Central memory CD8-positive, alpha-beta T cell (primary cell): ENCODE results near the gene CHL1.

Experiments used
- ATAC-seq: fragments of 150-1000 bp; cut with Tn5 transposase; replicated peaks from 2 replicates; pipeline ENCODE4 v1.10.0; 2022; ENCODE audit warnings: mild to moderate bottlenecking, moderate FRiP score, moderate number of reproducible peaks; ENCODE audit not compliant: poor library complexity, severe bottlenecking; ENCODE audit errors: extremely low read depth
- DNase-seq, 2 donors: peaks; one replicate each; pipeline ENCODE4 v3.0.0; 2021; ENCODE audit warnings: low spot score in 2 of 2
- H3K27ac Mint-ChIP-seq: one replicate; pipeline ENCODE4 v1.8.0; 2022; ENCODE audit warnings: low read depth, mild to moderate bottlenecking, moderate library complexity, mixed read lengths
- H3K27me3 Mint-ChIP-seq: one replicate; pipeline ENCODE4 v1.8.0; 2022; ENCODE audit warnings: mixed read lengths
- H3K36me3 Mint-ChIP-seq: one replicate; pipeline ENCODE4 v1.8.0; 2022; ENCODE audit warnings: mild to moderate bottlenecking, moderate library complexity, mixed read lengths; ENCODE audit not compliant: insufficient read depth
- H3K4me1 Mint-ChIP-seq: one replicate; pipeline ENCODE4 v1.8.0; 2022; ENCODE audit warnings: mixed read lengths
- H3K4me3 Mint-ChIP-seq: one replicate; pipeline ENCODE4 v1.8.0; 2022; ENCODE audit warnings: mild to moderate bottlenecking, moderate library complexity, mixed read lengths
- H3K9me3 Mint-ChIP-seq: one replicate; pipeline ENCODE4 v1.8.0; 2022; ENCODE audit warnings: mixed read lengths

The CHL1 gene

DNA sequence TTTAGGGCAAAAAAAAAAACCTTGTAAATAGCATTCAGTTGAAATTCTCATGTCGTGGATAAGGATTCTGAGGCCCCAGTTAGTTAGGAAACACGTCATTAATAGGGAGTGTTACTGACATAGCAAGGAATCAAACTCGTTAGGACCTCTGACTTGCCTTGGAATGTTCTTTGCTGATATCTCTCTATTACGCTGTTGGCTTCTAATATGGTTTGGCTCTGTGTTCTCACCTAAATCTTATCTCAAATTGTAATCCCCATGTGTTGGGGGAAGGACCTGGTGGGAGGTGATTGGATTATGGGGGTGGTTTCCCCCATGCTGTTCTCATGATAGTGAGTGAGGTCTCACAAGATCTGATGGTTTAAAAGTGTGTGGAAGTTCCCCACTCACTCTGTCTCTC lies 40.3 kb downstream of the CHL1 start:
- Mint-ChIP-seq H3K27me3 (no peaks in the 10 kb centered on the region), H3K36me3 (peaks cover 1% of the 10 kb centered on the region), H3K9me3 (peaks cover 6% of the 10 kb centered on the region), H3K27ac (no peak overlapping the region), H3K4me1 (no peaks in the 10 kb centered on the region), H3K4me3 (no peak overlapping the region)
- ATAC-seq (no peak), DNase-seq (no peak)

DNA sequence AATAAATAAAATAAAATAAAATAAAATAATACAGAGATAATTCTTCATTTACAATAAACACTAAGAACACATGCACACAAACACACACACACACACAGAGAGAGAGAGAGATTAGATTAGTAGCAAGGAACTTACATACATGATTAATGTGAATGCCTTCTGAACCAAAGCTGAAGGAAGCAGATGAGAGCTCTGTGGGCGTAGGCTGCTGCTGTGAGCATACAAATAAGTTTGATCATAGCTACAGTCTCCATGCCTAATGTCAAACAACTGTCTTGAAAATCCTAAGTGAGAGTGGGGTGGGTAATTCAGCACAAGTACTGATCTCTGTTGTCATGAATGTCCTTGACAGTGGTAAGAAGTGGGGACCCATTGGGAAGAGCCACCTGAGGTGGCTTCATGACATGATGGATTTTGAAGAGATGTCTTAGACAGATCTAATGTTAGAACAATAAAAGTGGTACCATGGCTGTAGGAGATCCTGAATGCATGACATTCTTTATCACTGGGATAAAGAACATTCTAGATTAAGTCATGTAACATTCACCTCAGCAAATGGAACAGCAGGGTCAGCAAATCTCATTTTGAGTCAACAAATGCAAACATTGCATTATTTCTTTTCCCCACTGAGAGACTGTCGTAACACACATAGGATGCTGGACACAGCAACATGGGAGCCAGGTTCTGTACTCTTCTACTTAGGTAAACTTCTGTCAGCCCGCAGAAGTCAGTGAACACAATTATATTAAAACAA lies 46.2 kb downstream of the CHL1 start:
- Mint-ChIP-seq H3K27ac (no peak overlapping the region), H3K4me3 (no peak overlapping the region), H3K36me3 (no peaks in the 10 kb centered on the region), H3K4me1 (no peaks in the 10 kb centered on the region), H3K27me3 (no peaks in the 10 kb centered on the region), H3K9me3 (peaks cover 21% of the 10 kb centered on the region)
- no peak for DNase-seq
- no peak for ATAC-seq

DNA sequence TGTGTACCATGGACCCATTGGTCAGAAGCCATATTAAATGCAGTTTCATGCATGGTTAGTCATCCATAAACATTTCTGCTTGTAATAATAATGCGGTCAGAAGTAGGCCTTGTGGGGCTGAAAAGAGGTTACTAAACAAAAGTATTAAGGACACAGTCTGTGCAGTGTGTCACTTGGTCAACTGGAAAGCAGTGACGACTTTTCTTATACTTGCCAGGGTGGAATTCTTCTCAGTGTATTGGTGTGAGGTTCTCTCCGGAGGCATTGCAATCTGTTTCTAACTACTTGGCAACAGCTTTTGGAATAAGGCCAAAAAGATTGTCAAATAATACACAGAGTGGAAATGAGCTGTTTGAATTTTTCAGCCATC lies 46.8 kb downstream of the CHL1 start:
- no peaks in the 10 kb centered on the region for H3K27me3 Mint-ChIP-seq
- ATAC-seq (no peak), DNase-seq (no peak)
- H3K27ac Mint-ChIP-seq: no peak overlapping the region
- H3K4me3 Mint-ChIP-seq: no peak overlapping the region
- H3K36me3 Mint-ChIP-seq: no peaks in the 10 kb centered on the region
- no peaks in the 10 kb centered on the region for H3K4me1 Mint-ChIP-seq
- peaks cover 21% of the 10 kb centered on the region for H3K9me3 Mint-ChIP-seq

DNA sequence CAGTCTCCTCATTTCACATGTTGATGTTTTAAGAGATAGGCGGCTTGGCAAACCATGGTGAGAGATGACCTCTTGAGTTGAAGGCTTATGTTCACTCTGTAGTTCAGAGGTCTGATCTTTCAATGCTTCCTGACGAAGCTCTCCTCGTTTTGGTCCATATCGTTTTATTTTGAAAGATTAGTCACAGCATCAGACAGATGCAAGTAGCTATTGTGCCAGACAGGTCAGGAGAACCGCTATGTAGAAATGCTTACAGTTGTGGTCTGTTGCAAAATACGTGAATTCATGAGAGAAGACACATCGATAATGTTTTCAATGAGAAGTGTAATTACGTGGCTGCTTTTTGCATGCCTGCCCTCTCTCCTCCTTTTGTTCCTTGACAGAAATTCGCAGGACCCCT lies 47.5 kb downstream of the CHL1 start:
- DNase-seq: no peak
- peaks cover 21% of the 10 kb centered on the region for H3K9me3 Mint-ChIP-seq

DNA sequence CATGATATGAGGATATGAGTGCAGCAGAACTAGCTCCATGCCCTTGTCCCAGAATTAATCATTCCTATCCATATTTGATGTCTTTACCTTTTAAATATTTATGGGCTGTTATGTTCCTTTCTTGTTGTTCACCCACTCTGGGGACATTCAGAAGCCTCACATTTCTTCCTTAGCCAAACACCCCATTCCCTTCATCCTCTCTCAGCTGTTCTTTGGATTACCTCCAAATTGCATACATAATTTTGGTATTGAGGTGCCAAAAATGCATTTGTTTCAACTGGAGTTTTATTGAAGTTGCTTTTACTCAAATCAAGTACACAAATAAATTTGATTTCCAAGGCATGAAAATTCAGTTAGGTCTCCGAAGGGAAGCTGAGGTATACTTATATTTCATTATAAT lies 51.4 kb downstream of the CHL1 start:
- Mint-ChIP-seq H3K9me3 (peaks cover 14% of the 10 kb centered on the region), H3K4me3 (no peak overlapping the region), H3K4me1 (no peaks in the 10 kb centered on the region), H3K36me3 (no peaks in the 10 kb centered on the region), H3K27ac (no peak overlapping the region), H3K27me3 (no peaks in the 10 kb centered on the region)
- no peak for DNase-seq
- no peak for ATAC-seq

More for the DNA sequence above, 47.5 kb downstream of the CHL1 start:
- H3K27me3 Mint-ChIP-seq: no peaks in the 10 kb centered on the region
- no peak overlapping the region for H3K4me3 Mint-ChIP-seq
- no peak overlapping the region for H3K27ac Mint-ChIP-seq
- no peaks in the 10 kb centered on the region for H3K4me1 Mint-ChIP-seq
- H3K36me3 Mint-ChIP-seq: no peaks in the 10 kb centered on the region
- ATAC-seq: no peak

DNA sequence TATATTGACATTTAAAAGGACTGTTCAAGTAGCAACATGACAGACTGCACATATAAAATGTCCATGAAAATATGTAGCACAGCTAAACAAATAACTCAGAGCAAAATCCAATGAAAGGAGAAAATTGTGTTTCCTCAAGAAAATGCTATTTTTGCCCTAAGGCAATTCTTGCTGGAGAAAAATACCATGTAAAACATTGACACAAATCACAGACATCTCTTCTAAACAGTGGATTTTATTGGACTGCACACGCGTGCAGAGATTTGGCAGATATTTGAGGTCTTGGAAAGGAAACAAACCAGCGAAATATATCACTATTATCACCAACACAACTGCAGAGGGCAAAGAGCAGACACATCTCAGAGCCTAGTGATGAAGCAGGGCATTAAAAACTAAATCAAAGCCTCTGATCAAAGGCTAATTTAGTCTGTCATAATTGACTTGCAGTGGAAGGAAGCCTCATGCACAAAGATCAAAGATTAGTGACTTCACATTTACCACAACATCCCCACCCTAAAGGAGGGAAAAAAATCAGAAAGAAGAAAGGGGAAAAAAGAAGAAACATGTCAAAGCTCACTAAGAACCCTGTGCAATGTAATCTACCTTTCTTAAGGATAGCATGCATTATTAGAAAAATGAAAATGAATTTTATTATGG lies 52.4 kb downstream of the CHL1 start:
- no peak overlapping the region for H3K4me3 Mint-ChIP-seq

DNA sequence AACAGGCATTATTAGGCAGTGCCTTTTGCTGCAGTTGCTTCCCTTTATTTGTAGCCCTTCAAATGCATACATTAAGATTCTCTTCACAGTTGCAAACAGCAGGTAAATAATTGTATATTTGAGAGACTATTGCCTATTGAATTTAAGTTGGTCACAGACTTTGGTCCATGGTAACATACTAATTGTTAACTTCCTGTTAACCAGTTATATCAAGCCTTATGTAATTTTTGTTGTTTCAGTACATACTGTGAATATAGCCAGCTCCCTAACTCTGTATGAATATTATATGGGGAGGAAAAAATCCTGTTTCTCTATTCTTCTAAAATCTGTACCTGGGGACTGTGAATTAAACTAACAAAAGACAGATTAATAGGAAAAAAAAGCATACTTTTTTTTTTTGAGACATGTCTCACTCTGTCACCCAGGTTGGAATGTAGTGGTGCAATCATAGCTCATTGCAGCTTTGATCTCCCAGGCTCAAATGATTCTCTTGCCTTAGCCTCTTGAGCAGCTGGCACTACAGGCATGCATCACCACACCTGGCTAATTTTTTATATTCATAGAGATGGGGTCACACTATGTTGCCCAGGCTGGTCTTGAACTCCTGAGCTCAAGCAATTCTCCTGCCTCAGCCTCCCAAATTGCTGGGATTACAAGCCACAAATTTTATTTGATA lies 53.2 kb downstream of the CHL1 start:
- Mint-ChIP-seq H3K4me3 (no peak overlapping the region), H3K9me3 (peaks cover 5% of the 10 kb centered on the region), H3K27ac (no peak overlapping the region), H3K4me1 (no peaks in the 10 kb centered on the region), H3K27me3 (no peaks in the 10 kb centered on the region), H3K36me3 (no peaks in the 10 kb centered on the region)
- ATAC-seq (no peak), DNase-seq (no peak)

More for the DNA sequence above, 52.4 kb downstream of the CHL1 start:
- Mint-ChIP-seq H3K27me3 (no peaks in the 10 kb centered on the region), H3K4me1 (no peaks in the 10 kb centered on the region), H3K9me3 (peaks cover 13% of the 10 kb centered on the region), H3K27ac (no peak overlapping the region), H3K36me3 (no peaks in the 10 kb centered on the region)
- ATAC-seq (no peak), DNase-seq (no peak)

DNA sequence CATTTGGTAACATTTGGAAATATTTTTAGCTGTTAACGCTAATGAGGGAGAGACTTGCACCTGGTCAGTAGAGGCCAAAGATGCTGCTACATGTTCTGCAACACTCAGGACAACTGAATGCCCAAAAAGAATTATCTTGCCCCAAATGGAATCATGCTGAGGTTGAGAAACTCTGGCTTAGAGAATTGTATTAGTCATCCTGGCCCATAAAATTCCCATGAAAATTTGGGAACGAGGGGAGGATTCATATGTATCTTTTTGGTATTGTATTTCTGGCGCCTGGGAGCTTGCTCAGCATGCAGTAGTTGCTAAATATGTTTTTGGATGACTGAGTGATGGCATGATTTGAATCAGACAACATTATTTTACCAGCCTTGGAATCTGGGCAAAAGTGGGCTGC lies 59.9 kb downstream of the CHL1 start:
- Mint-ChIP-seq H3K4me3 (no peak overlapping the region), H3K4me1 (no peaks in the 10 kb centered on the region), H3K9me3 (no peaks in the 10 kb centered on the region), H3K36me3 (no peaks in the 10 kb centered on the region), H3K27ac (no peak overlapping the region), H3K27me3 (no peaks in the 10 kb centered on the region)
- no peak for ATAC-seq
- no peak for DNase-seq

DNA sequence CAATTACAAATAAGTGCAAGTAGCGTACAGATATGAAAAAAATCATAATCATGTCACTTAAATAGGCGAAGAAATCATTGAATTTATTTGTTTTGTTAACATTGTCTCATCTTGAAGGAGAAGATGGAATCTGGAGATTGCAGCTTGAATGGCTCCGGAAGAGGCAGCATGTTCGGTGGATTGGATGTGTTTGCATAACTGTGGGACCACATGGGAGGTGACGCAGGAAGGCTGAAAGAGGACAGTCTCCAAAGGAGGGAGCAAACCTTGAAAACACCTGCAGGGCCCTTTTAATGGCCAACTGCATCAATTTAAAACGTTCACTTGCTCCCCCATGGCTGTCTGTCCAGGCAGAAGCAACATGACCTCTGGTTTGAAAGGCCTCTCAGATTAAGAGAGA lies 61.3 kb downstream of the CHL1 start:
- DNase-seq (no peak), ATAC-seq (no peak)
- no peak overlapping the region for H3K27ac Mint-ChIP-seq
- no peaks in the 10 kb centered on the region for H3K9me3 Mint-ChIP-seq
- H3K4me1 Mint-ChIP-seq: no peaks in the 10 kb centered on the region
- no peak overlapping the region for H3K4me3 Mint-ChIP-seq
- no peaks in the 10 kb centered on the region for H3K27me3 Mint-ChIP-seq
- no peaks in the 10 kb centered on the region for H3K36me3 Mint-ChIP-seq

DNA sequence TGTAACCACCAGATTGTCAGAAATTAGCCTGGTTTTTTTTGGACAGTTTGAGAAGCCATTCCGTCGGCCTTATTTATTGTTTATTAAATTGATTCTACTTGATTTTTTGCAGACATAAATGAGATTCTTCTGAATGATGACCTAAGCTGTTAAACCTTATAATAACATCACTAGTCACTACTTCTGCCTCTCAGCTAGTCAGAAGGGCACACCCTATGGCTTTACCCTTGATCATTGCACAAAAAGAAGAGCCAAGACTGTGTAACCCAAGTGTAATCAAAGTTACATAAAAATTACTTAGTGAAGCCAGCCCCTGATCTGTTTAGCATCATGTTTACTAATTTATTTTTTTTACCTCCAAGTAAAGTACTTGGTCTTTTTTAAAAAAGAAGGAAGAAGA lies 64.3 kb downstream of the CHL1 start:
- DNase-seq: no peak
- H3K4me1 Mint-ChIP-seq: no peaks in the 10 kb centered on the region
- no peak overlapping the region for H3K27ac Mint-ChIP-seq
- H3K9me3 Mint-ChIP-seq: peaks cover 6% of the 10 kb centered on the region
- no peak for ATAC-seq
- no peak overlapping the region for H3K4me3 Mint-ChIP-seq
- H3K36me3 Mint-ChIP-seq: peaks cover under 1% of the 10 kb centered on the region
- no peaks in the 10 kb centered on the region for H3K27me3 Mint-ChIP-seq

DNA sequence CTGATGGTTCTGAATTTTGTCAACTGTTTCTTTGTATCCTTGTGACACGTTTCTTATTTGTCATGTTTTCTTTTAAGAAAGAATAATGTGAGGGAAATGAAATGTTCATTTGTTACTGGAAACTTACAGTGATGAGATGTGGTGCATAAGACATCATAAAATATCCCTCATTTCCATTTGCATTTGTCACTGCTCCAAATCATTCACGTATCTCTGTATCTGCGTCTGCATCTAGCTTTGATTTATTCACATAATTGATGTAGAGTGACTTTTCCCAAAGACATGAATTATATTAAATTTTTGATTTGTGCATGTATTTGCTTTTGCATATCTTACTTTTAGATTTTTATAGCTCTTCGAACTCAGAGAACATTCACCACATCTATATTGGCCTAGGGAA lies 66.8 kb downstream of the CHL1 start:
- Mint-ChIP-seq H3K4me3 (no peak overlapping the region), H3K36me3 (peaks cover 1% of the 10 kb centered on the region), H3K4me1 (no peaks in the 10 kb centered on the region), H3K27ac (no peak overlapping the region), H3K9me3 (peaks cover 6% of the 10 kb centered on the region), H3K27me3 (no peaks in the 10 kb centered on the region)
- no peak for DNase-seq
- ATAC-seq: no peak

DNA sequence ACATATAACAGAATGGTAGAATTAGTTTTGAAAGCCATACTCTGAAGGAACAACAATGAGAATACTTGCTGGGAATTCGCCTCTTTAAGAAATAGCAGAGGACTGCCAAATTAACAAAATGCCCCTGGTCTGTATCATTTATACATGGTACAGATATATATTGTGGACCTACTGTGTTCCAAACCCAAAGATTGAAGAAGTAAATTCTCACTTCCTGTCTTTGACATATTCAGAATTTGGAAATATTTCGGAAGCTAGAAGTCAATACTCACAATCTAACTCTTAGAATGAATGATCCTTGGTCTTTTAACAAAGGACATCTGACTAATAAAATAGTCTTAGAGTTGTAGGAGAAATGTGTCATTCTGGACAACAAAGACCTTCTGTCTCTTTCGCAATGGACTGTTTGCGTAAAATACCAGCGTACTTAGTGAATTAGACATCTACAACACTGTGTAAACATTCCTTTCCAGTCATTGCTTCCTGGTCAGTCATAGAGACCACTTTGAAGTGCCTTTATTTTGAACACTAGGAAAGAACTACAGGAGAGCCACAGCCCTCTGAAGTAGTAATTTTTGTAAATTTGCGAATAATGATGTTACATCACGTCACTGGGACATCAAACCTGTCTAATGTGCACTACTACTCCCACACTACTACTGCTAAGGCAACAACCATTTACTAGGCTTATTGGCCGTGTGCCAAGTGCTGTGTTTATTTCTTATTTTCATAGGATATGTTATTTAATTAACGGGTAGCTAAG lies 68.0 kb downstream of the CHL1 start:
- Mint-ChIP-seq H3K4me1 (no peaks in the 10 kb centered on the region), H3K27me3 (no peaks in the 10 kb centered on the region), H3K36me3 (peaks cover 2% of the 10 kb centered on the region), H3K4me3 (no peak overlapping the region), H3K27ac (no peak overlapping the region), H3K9me3 (peaks cover 6% of the 10 kb centered on the region)
- DNase-seq (no peak), ATAC-seq (no peak)
